ENCODE measurements around the gene SAPCD2. TPM values are rescaled to one million over a fixed set of nuclear protein-coding genes. Genes with fewer than 3 reads are reported as not detected.
A peak's percentile ranks its signal among the peaks of the same experiment; 100 is the strongest.
"Not testable (repeated sequence)": the region's sequence is repeated elsewhere in the genome, so short reads cannot be mapped to it uniquely, and the experiment has no call there.

SAPCD2 gene, protein sequence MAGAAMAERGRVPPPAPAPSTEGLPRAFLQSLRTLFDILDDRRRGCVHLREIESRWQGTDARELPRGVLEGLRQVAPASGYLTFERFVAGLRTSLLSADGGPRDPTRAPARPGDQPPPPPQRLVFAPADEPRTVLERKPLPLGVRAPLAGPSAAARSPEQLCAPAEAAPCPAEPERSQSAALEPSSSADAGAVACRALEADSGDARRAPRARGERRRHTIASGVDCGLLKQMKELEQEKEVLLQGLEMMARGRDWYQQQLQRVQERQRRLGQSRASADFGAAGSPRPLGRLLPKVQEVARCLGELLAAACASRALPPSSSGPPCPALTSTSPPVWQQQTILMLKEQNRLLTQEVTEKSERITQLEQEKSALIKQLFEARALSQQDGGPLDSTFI
- total RNA-seq (2022) (38.4 and 41.1 TPM in 2 replicates), Bru-seq, nascent RNA (percentile 46 among the genes with signal in this experiment), BruChase-seq, experiment 1, labeled RNA remaining after a 6-hour chase (percentile 81 among the genes with signal in this experiment), BruChase-seq, experiment 2, labeled RNA remaining after a 2-hour chase (percentile 66 among the genes with signal in this experiment)
- long read RNA-seq, partial matches to known transcripts = 37 of 88 reads
- long read RNA-seq, other reads (novel, unspliced or antisense) = 51 of 88 reads

DNA sequence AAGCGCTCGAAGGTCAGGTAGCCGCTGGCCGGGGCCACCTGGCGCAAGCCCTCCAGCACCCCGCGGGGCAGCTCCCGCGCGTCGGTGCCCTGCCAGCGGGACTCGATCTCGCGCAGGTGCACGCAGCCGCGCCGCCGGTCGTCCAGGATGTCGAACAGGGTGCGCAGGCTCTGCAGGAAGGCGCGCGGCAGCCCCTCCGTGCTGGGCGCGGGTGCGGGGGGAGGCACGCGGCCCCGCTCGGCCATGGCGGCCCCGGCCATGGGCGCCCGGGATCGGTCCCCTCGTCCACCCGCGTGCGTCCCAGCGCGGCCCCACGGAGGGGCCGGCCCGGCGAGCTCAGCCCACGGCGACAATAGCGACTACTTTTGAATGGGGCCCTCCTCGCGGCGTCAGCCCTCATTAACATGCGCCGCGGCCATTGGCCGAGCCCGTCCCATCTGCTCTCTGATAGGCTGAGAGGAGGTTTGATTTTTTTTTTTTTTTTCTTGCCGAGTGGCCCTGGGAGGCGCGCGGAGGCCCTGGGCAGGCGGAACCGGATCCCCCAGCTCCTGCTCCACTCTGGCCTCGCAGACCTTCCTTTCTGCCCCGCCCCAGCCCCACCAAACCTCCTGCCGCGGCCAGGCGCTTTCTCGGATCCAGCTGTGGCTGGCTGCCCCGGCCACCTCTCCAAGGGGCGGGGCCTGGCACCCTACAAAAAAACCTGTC, at the start of gene SAPCD2:
Gene SAPCD2 (minus strand): TSS at position 357 of the 705 bp plus-strand sequence. CDS start 97 bp downstream, at position 260.
- intact Hi-C loops (cut with micrococcal nuclease; ENCODE audit: unreplicated experiment) = no loop called here
- TF ChIP-seq, protein P1, sequence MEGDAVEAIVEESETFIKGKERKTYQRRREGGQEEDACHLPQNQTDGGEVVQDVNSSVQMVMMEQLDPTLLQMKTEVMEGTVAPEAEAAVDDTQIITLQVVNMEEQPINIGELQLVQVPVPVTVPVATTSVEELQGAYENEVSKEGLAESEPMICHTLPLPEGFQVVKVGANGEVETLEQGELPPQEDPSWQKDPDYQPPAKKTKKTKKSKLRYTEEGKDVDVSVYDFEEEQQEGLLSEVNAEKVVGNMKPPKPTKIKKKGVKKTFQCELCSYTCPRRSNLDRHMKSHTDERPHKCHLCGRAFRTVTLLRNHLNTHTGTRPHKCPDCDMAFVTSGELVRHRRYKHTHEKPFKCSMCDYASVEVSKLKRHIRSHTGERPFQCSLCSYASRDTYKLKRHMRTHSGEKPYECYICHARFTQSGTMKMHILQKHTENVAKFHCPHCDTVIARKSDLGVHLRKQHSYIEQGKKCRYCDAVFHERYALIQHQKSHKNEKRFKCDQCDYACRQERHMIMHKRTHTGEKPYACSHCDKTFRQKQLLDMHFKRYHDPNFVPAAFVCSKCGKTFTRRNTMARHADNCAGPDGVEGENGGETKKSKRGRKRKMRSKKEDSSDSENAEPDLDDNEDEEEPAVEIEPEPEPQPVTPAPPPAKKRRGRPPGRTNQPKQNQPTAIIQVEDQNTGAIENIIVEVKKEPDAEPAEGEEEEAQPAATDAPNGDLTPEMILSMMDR (IDR thresholded peaks at IDR 0.05; ENCODE audit: unreplicated experiment) = no peak
- BruUV-seq (replicated peaks) = no TSS peak
- DNase-seq = peak; percentile 83
- Mint-ChIP-seq H3K4me1 (ENCODE audit: low read depth, unreplicated experiment) (peaks cover 16% of the 10 kb centered on the region), H3K4me3 (ENCODE audit: low read depth, unreplicated experiment) (peak within 1 kb of the TSS; percentile 70), H3K27me3 (ENCODE audit: unreplicated experiment) (no peaks in the 10 kb centered on the region), H3K27ac (ENCODE audit: unreplicated experiment) (peak within 1 kb of the TSS; percentile 44), H3K9me3 (ENCODE audit: low read depth, unreplicated experiment) (no peaks in the 10 kb centered on the region), H3K36me3 (ENCODE audit: insufficient read depth, unreplicated experiment) (peaks cover 25% of the 10 kb centered on the region)
- CTCF ChIA-PET = interaction anchor here (0.6 to 3.0 kb wide), 4 partner anchors 16 to 81 kb away, joined by 3 to 10 read pairs (median 6); partner anchors contain the start of genes MAN1B1 and NPDC1

DNA sequence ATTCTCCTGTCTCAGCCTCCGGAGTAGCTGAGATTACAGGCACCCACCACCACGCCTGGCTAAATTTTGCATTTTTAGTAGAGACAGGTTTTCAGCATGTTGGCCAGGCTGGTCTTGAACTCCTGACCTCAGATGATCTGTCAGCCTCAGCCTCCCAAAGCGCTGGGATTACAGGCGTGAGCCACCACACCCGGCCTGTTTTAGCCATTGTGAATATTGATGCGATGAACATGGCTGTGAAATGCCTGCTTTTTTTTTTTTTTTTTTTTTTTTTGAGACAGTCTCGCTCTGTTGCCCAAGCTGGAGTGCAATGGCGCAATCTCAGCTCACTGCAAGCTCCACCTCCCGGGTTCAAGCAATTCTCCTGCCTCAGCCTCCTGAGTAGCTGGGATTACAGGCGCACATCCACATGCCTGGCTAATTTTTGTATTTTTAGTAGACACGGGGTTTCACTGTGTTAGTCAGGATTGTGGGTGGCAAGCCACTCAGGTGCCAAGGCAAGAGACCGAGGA, 47.8 kb upstream of the SAPCD2 start:
- DNase-seq; H3K9me3 Mint-ChIP-seq (ENCODE audit: low read depth, unreplicated experiment); intact Hi-C loops (cut with micrococcal nuclease; ENCODE audit: unreplicated experiment); CTCF ChIA-PET; H3K4me3 Mint-ChIP-seq (ENCODE audit: low read depth, unreplicated experiment); BruUV-seq (replicated peaks); H3K36me3 Mint-ChIP-seq (ENCODE audit: insufficient read depth, unreplicated experiment); H3K27ac Mint-ChIP-seq (ENCODE audit: unreplicated experiment): not testable (repeated sequence)
- peaks cover 14% of the 10 kb centered on the region for H3K27me3 Mint-ChIP-seq (ENCODE audit: unreplicated experiment)
- H3K4me1 Mint-ChIP-seq (ENCODE audit: low read depth, unreplicated experiment) = peaks cover 11% of the 10 kb centered on the region

DNA sequence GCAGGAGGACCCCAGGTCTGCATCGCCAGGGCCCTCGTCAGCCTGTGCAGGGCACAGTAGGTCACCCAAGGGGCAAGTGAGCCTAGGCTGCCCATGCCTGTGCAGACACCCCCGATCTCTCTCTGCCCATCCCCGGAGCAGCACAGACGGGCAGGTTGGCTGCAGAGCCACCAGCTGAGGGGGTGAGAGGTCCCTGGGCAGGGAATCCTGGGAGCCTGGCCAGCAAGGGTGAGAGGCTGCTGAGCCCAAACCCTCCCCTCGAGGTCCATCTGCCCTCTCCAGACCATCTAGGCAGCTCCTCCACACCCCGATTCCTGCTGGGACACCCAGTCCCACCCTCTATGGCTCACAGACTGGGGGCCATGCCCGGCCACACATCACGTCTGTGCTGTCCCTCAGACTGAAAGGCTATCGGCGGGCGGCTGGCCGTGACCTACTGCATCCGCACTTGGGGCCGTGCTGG, 46.9 kb upstream of the SAPCD2 start:
- peaks cover 7% of the 10 kb centered on the region for H3K4me1 Mint-ChIP-seq (ENCODE audit: low read depth, unreplicated experiment)
- TF ChIP-seq, protein P1 (IDR thresholded peaks at IDR 0.05; ENCODE audit: unreplicated experiment) = no peak
- intact Hi-C loops (cut with micrococcal nuclease; ENCODE audit: unreplicated experiment) = loop anchor here (2.0 kb wide), 1 partner anchor 110 kb away; the partner anchor contains the start of gene RNF224
- CTCF ChIA-PET = no interaction called here
- H3K4me3 Mint-ChIP-seq (ENCODE audit: low read depth, unreplicated experiment) = no peak overlapping the region
- no peak overlapping the region for H3K27ac Mint-ChIP-seq (ENCODE audit: unreplicated experiment)
- H3K27me3 Mint-ChIP-seq (ENCODE audit: unreplicated experiment) = peaks cover 14% of the 10 kb centered on the region
- H3K36me3 Mint-ChIP-seq (ENCODE audit: insufficient read depth, unreplicated experiment) = peaks cover 4% of the 10 kb centered on the region
- no TSS peak for BruUV-seq (replicated peaks)
- no peaks in the 10 kb centered on the region for H3K9me3 Mint-ChIP-seq (ENCODE audit: low read depth, unreplicated experiment)
- no peak for DNase-seq

DNA sequence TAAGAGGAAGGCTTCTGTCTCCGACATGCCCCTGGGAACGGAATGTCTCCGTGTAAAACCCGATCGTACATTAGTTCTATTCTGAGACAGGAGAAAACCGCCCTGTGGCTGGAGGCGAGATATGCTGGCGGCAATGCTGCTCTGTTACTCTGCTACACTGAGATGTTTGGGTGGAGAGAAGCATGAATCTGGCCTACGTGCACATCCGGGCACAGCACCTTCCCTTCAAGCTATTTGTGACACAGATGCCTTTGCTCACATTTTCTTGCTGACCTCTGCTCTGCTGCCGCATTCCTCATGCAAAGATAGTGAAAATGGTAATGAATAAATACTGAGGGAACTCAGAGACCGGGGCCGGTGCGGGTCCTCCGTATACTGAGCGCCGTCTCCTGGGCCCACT, 46.4 kb upstream of the SAPCD2 start:
- CTCF ChIA-PET = no interaction called here
- Mint-ChIP-seq H3K4me3 (ENCODE audit: low read depth, unreplicated experiment) (no peak overlapping the region), H3K9me3 (ENCODE audit: low read depth, unreplicated experiment) (no peaks in the 10 kb centered on the region), H3K4me1 (ENCODE audit: low read depth, unreplicated experiment) (peaks cover 1% of the 10 kb centered on the region), H3K36me3 (ENCODE audit: insufficient read depth, unreplicated experiment) (peaks cover 4% of the 10 kb centered on the region), H3K27me3 (ENCODE audit: unreplicated experiment) (peaks cover 14% of the 10 kb centered on the region), H3K27ac (ENCODE audit: unreplicated experiment) (no peak overlapping the region)
- intact Hi-C loops (cut with micrococcal nuclease; ENCODE audit: unreplicated experiment) = loop anchor here (2.0 kb wide), 1 partner anchor 110 kb away; the partner anchor contains the start of gene RNF224
- no peak for DNase-seq
- no TSS peak for BruUV-seq (replicated peaks)
- TF ChIP-seq, protein P1 (IDR thresholded peaks at IDR 0.05; ENCODE audit: unreplicated experiment) = no peak
